ACHN (cell line): Measurements from ENCODE around the gene GJC1.
"Not testable (repeated sequence)": the region's sequence is repeated elsewhere in the genome, so short reads cannot be mapped to it uniquely, and the experiment has no call there.

Experiments
- DNase-seq: peaks from one replicate; pipeline ENCODE4 v3.0.0-alpha.2; 2015
- in situ Hi-C: cut with HindIII; loops from 2 replicates; pipeline ENCODE4 v1.10.0; 2017; ENCODE audit warnings: low sequenced_read_pairs, low pct_ligation_motif_present, low pct_unique_long_range_greater_than_20kb

Gene GJC1

GRCh38 chr17:44757045-44757917 lies 72.8 kb downstream of the GJC1 start:
- DNase-seq, result no peak
- in situ Hi-C loops, result loop anchor here (25.0 kb wide), 1 partner anchor 105 kb away; no protein-coding TSS in a partner anchor

GRCh38 chr17:44755180-44755579 lies 74.9 kb downstream of the GJC1 start:
- DNase-seq, result not testable (repeated sequence)
- in situ Hi-C loops, result loop anchor here (25.0 kb wide), 1 partner anchor 107 kb away; no protein-coding TSS in a partner anchor

- in situ Hi-C loops, result loop anchor here (25.0 kb wide), 1 partner anchor 108 kb away; no protein-coding TSS in a partner anchor
- no peak for DNase-seq
Measured at GRCh38 chr17:44754276-44754675, 75.8 kb downstream of the GJC1 start.

GRCh38 chr17:44752953-44753861 lies 76.9 kb downstream of the GJC1 start:
- DNase-seq, result no peak
- in situ Hi-C loops, result loop anchor here (25.0 kb wide), 1 partner anchor 109 kb away; no protein-coding TSS in a partner anchor

- in situ Hi-C loops, result loop anchor here (25.0 kb wide), 1 partner anchor 110 kb away; no protein-coding TSS in a partner anchor
- no peak for DNase-seq
Measured at GRCh38 chr17:44751806-44752205, 78.3 kb downstream of the GJC1 start.

GRCh38 chr17:44751331-44751730 lies 78.8 kb downstream of the GJC1 start:
- DNase-seq, result no peak
- in situ Hi-C loops, result loop anchor here (25.0 kb wide), 1 partner anchor 111 kb away; no protein-coding TSS in a partner anchor

- DNase-seq, result no peak
- in situ Hi-C loops, result loop anchor here (25.0 kb wide), 1 partner anchor 112 kb away; no protein-coding TSS in a partner anchor
Measured at GRCh38 chr17:44749980-44750318, 80.1 kb downstream of the GJC1 start.

GRCh38 chr17:44749076-44749979 lies 80.8 kb downstream of the GJC1 start:
- DNase-seq, result no peak
- in situ Hi-C loops, result no loop called here
